Activated T-cell treated with anti-CD3 and anti-CD28 coated beads, Interleukin-2, amount 50 U/mL, for 72 hours (primary cell): ENCODE results near the gene GAD1. TPM values are rescaled to one million over a fixed set of nuclear protein-coding genes. Genes with fewer than 3 reads are reported as not detected.

Experiments
- ATAC-seq, 2 donors: fragments of 150-1000 bp; cut with Tn5 transposase; replicated peaks in 1 of 2; 2 replicates each; pipeline ENCODE4 v1.10.0; 2021; ENCODE audit warnings: moderate library complexity in 2 of 2, mild to moderate bottlenecking in 1 of 2
- DNase-seq, 2 donors: peaks; one replicate each; pipeline ENCODE4 v3.0.0; 2021 to 2022; ENCODE audit warnings: mixed read lengths in 1 of 2
- H3K27ac Mint-ChIP-seq: one replicate; pipeline ENCODE4 v1.8.0; 2022; ENCODE audit warnings: mild to moderate bottlenecking, moderate library complexity, mixed read lengths
- H3K27me3 Mint-ChIP-seq: one replicate; pipeline ENCODE4 v1.8.0; 2022; ENCODE audit warnings: low read depth, mixed read lengths
- H3K36me3 Mint-ChIP-seq, 2 donors: one replicate each; pipeline ENCODE4 v1.8.0; 2022; ENCODE audit warnings: mixed read lengths in 2 of 2, mild to moderate bottlenecking in 1 of 2; ENCODE audit not compliant: insufficient read depth in 2 of 2
- H3K4me1 Mint-ChIP-seq: one replicate; pipeline ENCODE4 v1.8.0; 2022; ENCODE audit warnings: low read depth, mixed read lengths
- H3K4me3 Mint-ChIP-seq, 2 donors: one replicate each; pipeline ENCODE4 v1.8.0; 2022; ENCODE audit warnings: mild to moderate bottlenecking in 2 of 2, mixed read lengths in 2 of 2, moderate library complexity in 2 of 2
- H3K9me3 Mint-ChIP-seq, 2 donors: one replicate each; pipeline ENCODE4 v1.8.0; 2022; ENCODE audit warnings: mixed read lengths in 2 of 2
- total RNA-seq, 2 donors: library from RNA; stranded (reverse); gene quantifications; one replicate each; pipeline ENCODE4 v1.2.3, GENCODE V29; 2022

GAD1 gene
- total RNA-seq, 2 donors from 2014 or later, result 12.8 to 17.8 TPM

GRCh38 chr2:170820757-170821530, 4.3 kb downstream of the GAD1 start:
- Mint-ChIP-seq H3K27ac (peak overlapping the region; percentile 33), H3K36me3 (peaks cover 2 to 10% of the 10 kb centered on the region in 2 donors), H3K27me3 (peaks cover 67% of the 10 kb centered on the region), H3K9me3 (no peaks in the 10 kb centered on the region), H3K4me3 (peak overlapping the region; percentile 76 to 91), H3K4me1 (peaks cover 53% of the 10 kb centered on the region)
- ATAC-seq (no peak), DNase-seq (peak in 1 of 2 donors; percentile 16)

- H3K27ac Mint-ChIP-seq, result no peak overlapping the region
- ATAC-seq, result no peak
- H3K27me3 Mint-ChIP-seq, result peaks cover 73% of the 10 kb centered on the region
- H3K9me3 Mint-ChIP-seq, result no peaks in the 10 kb centered on the region
- H3K4me3 Mint-ChIP-seq, result peak overlapping the region; percentile 76 to 91
- peaks cover 49% of the 10 kb centered on the region for H3K4me1 Mint-ChIP-seq
- H3K36me3 Mint-ChIP-seq, result peaks cover 2 to 10% of the 10 kb centered on the region in 2 donors
- DNase-seq, result no peak
Observed at GRCh38 chr2:170821531-170822289, 5.0 kb downstream of the GAD1 start.

GRCh38 chr2:170822290-170823087, 5.8 kb downstream of the GAD1 start:
- peaks cover 2 to 9% of the 10 kb centered on the region in 2 donors for H3K36me3 Mint-ChIP-seq
- ATAC-seq (peak; percentile 61 to 62), DNase-seq (peak; percentile 68)
- H3K9me3 Mint-ChIP-seq, result no peaks in the 10 kb centered on the region
- H3K4me3 Mint-ChIP-seq, result peak overlapping the region; percentile 76 to 91
- H3K4me1 Mint-ChIP-seq, result peaks cover 49% of the 10 kb centered on the region
- H3K27me3 Mint-ChIP-seq, result peaks cover 80% of the 10 kb centered on the region
- H3K27ac Mint-ChIP-seq, result no peak overlapping the region

- ATAC-seq, result no peak
- H3K36me3 Mint-ChIP-seq, result peaks cover 2 to 8% of the 10 kb centered on the region in 2 donors
- no peak overlapping the region for H3K27ac Mint-ChIP-seq
- DNase-seq, result peak; percentile 14 to 21
- peaks cover 84% of the 10 kb centered on the region for H3K27me3 Mint-ChIP-seq
- H3K4me1 Mint-ChIP-seq, result peaks cover 47% of the 10 kb centered on the region
- H3K9me3 Mint-ChIP-seq, result no peaks in the 10 kb centered on the region
- peak overlapping the region; percentile 76 to 91 for H3K4me3 Mint-ChIP-seq
Observed at GRCh38 chr2:170823088-170823897, 6.6 kb downstream of the GAD1 start.

GRCh38 chr2:170823898-170824215, 7.2 kb downstream of the GAD1 start:
- peaks cover 2 to 5% of the 10 kb centered on the region in 2 donors for H3K36me3 Mint-ChIP-seq
- DNase-seq, result no peak
- no peak overlapping the region for H3K27ac Mint-ChIP-seq
- peaks cover 84% of the 10 kb centered on the region for H3K27me3 Mint-ChIP-seq
- ATAC-seq, result no peak
- peaks cover 42% of the 10 kb centered on the region for H3K4me1 Mint-ChIP-seq
- no peaks in the 10 kb centered on the region for H3K9me3 Mint-ChIP-seq
- H3K4me3 Mint-ChIP-seq, result peak overlapping the region; percentile 22 to 45

GRCh38 chr2:170824526-170825015, 7.9 kb downstream of the GAD1 start:
- H3K4me3 Mint-ChIP-seq, result no peak overlapping the region
- H3K27ac Mint-ChIP-seq, result no peak overlapping the region
- peaks cover 34% of the 10 kb centered on the region for H3K4me1 Mint-ChIP-seq
- peaks cover 82% of the 10 kb centered on the region for H3K27me3 Mint-ChIP-seq
- no peak for ATAC-seq
- no peak for DNase-seq
- no peaks in the 10 kb centered on the region for H3K9me3 Mint-ChIP-seq
- peaks cover 2 to 5% of the 10 kb centered on the region in 2 donors for H3K36me3 Mint-ChIP-seq

- Mint-ChIP-seq H3K27ac (no peak overlapping the region), H3K9me3 (no peaks in the 10 kb centered on the region), H3K4me1 (peaks cover under 1% of the 10 kb centered on the region), H3K4me3 (no peak overlapping the region), H3K36me3 (peaks cover 2 to 10% of the 10 kb centered on the region in 2 donors), H3K27me3 (peaks cover 52% of the 10 kb centered on the region)
- no peak for DNase-seq
- ATAC-seq, result no peak
Observed at GRCh38 chr2:170827841-170828532, 11.3 kb downstream of the GAD1 start.

GRCh38 chr2:170828533-170828916, 11.8 kb downstream of the GAD1 start:
- H3K9me3 Mint-ChIP-seq, result no peaks in the 10 kb centered on the region
- no peak overlapping the region for H3K27ac Mint-ChIP-seq
- H3K36me3 Mint-ChIP-seq, result peaks cover 2 to 13% of the 10 kb centered on the region in 2 donors
- no peak overlapping the region for H3K4me3 Mint-ChIP-seq
- DNase-seq, result no peak
- H3K4me1 Mint-ChIP-seq, result no peaks in the 10 kb centered on the region
- H3K27me3 Mint-ChIP-seq, result peaks cover 51% of the 10 kb centered on the region
- ATAC-seq, result no peak

- Mint-ChIP-seq H3K36me3 (peaks cover 2 to 16% of the 10 kb centered on the region in 2 donors), H3K27ac (no peak overlapping the region), H3K4me3 (no peak overlapping the region), H3K4me1 (no peaks in the 10 kb centered on the region), H3K9me3 (no peaks in the 10 kb centered on the region), H3K27me3 (peaks cover 48% of the 10 kb centered on the region)
- no peak for ATAC-seq
- no peak for DNase-seq
Observed at GRCh38 chr2:170829036-170829435, 12.3 kb downstream of the GAD1 start.

GRCh38 chr2:170830166-170830565, 13.5 kb downstream of the GAD1 start:
- DNase-seq, result no peak
- peaks cover 37% of the 10 kb centered on the region for H3K27me3 Mint-ChIP-seq
- H3K36me3 Mint-ChIP-seq, result peaks cover 0 to 17% of the 10 kb centered on the region in 2 donors

GRCh38 chr2:170831115-170831514, 14.4 kb downstream of the GAD1 start:
- Mint-ChIP-seq H3K4me3 (no peak overlapping the region), H3K27ac (no peak overlapping the region), H3K4me1 (no peaks in the 10 kb centered on the region), H3K36me3 (peaks cover 0 to 23% of the 10 kb centered on the region in 2 donors), H3K9me3 (no peaks in the 10 kb centered on the region), H3K27me3 (peaks cover 34% of the 10 kb centered on the region)
- DNase-seq (no peak), ATAC-seq (no peak)

More at GRCh38 chr2:170830166-170830565, 13.5 kb downstream of the GAD1 start:
- Mint-ChIP-seq H3K4me3 (no peak overlapping the region), H3K27ac (no peak overlapping the region), H3K9me3 (no peaks in the 10 kb centered on the region), H3K4me1 (no peaks in the 10 kb centered on the region)
- ATAC-seq, result no peak

- Mint-ChIP-seq H3K4me3 (no peak overlapping the region), H3K4me1 (no peaks in the 10 kb centered on the region), H3K27ac (no peak overlapping the region), H3K27me3 (peaks cover 5% of the 10 kb centered on the region), H3K9me3 (no peaks in the 10 kb centered on the region), H3K36me3 (peaks cover 1 to 16% of the 10 kb centered on the region in 2 donors)
- ATAC-seq, result no peak
- DNase-seq, result no peak
Observed at GRCh38 chr2:170836027-170836426, 19.3 kb downstream of the GAD1 start.
